PC-3 (cell line): ENCODE results near the gene ZFP36L1. TPM values are rescaled to one million over a fixed set of nuclear protein-coding genes. Genes with fewer than 3 reads are reported as not detected.

Experiments
- ATAC-seq: fragments of 200-7000 bp; cut with Tn5 transposase; 2 replicates; pipeline ENCODE4 v1.9.1; 2020; ENCODE audit warnings: mild to moderate bottlenecking, moderate library complexity
- BruUV-seq: library from RNA; stranded (reverse); fragments of 400-500 nt; replicated peaks from 2 replicates; lab custom pipeline; 2021; lab: Mats Ljungman, UMichigan
- CTCF ChIA-PET: fragments of 300-600 bp; sonication (Branson Sonifier 250); formaldehyde crosslinking; loops from one replicate; lab custom pipeline; 2022; ENCODE audit warnings: antibody characterized with exemption; lab: Charles Lee
- POLR2A ChIA-PET: fragments of 300-600 bp; sonication (Branson Sonifier 250); formaldehyde crosslinking; loops from one replicate; lab custom pipeline; 2022; ENCODE audit warnings: antibody characterized with exemption; ENCODE audit not compliant: unreplicated experiment; lab: Charles Lee
- DNase-seq: peaks from one replicate; pipeline ENCODE4 v3.0.0-alpha.2; 2015
- H2AFZ ChIP-seq: fragments of 300-600 bp; sonication (generic); 2 replicates; pipeline ENCODE4 v1.6.0; 2016; ENCODE audit warnings: antibody characterized with exemption, low read length
- H3F3A ChIP-seq: fragments of 300-600 bp; sonication (generic); one replicate; pipeline ENCODE4 v1.6.0; 2017; ENCODE audit warnings: antibody characterized with exemption, low read length, control low read depth, mild to moderate bottlenecking; ENCODE audit not compliant: unreplicated experiment
- H3K27ac ChIP-seq: fragments of 300-600 bp; sonication (generic); 2 replicates; pipeline ENCODE4 v1.5.1; 2016; ENCODE audit warnings: mild to moderate bottlenecking, low read length
- H3K27me3 ChIP-seq: fragments of 300-600 bp; sonication (generic); 2 replicates; pipeline ENCODE4 v1.6.1; 2016; ENCODE audit warnings: low read length, mixed read lengths
- H3K36me3 ChIP-seq: fragments of 300-600 bp; sonication (generic); 2 replicates; pipeline ENCODE4 v1.6.1; 2016; ENCODE audit warnings: low read depth, mixed run types, low read length, mixed read lengths
- H3K4me1 ChIP-seq: fragments of 300-600 bp; sonication (generic); 2 replicates; pipeline ENCODE4 v1.5.1; 2016; ENCODE audit warnings: low read length; ENCODE audit not compliant: insufficient read depth
- H3K4me2 ChIP-seq: fragments of 300-600 bp; sonication (generic); 2 replicates; pipeline ENCODE4 v1.6.0; 2016; ENCODE audit warnings: low read length
- H3K4me3 ChIP-seq: fragments of 300-600 bp; sonication (generic); 2 replicates; pipeline ENCODE4 v1.5.1; 2016; ENCODE audit warnings: mild to moderate bottlenecking, low read length, mixed read lengths
- H3K79me2 ChIP-seq: fragments of 300-600 bp; sonication (generic); 2 replicates; pipeline ENCODE4 v1.6.1; 2017; ENCODE audit warnings: low read length, mixed read lengths
- H3K9ac ChIP-seq: fragments of 300-600 bp; sonication (generic); 2 replicates; pipeline ENCODE4 v1.6.0; 2016; ENCODE audit warnings: mild to moderate bottlenecking, low read length
- H3K9me2 ChIP-seq: fragments of 300-600 bp; sonication (generic); replicated peaks from 2 replicates; pipeline ENCODE4 v1.6.1; 2016; ENCODE audit warnings: mixed run types, low read length, mixed read lengths
- H3K9me3 ChIP-seq: fragments of 300-600 bp; sonication (generic); 2 replicates; pipeline ENCODE4 v1.6.1; 2016; ENCODE audit warnings: low read length, mixed read lengths
- H4K20me1 ChIP-seq: fragments of 300-600 bp; sonication (generic); 2 replicates; pipeline ENCODE4 v1.6.1; 2016; ENCODE audit warnings: low read length, mixed read lengths
- EZH2 ChIP-seq: fragments of 300-600 bp; sonication (generic); IDR thresholded peaks from one replicate; pipeline ENCODE4 v1.6.1; 2017; ENCODE audit warnings: antibody characterized with exemption, mild to moderate bottlenecking, low read length; ENCODE audit not compliant: unreplicated experiment
- EZH2phosphoT487 ChIP-seq: fragments of 300-600 bp; sonication (generic); IDR thresholded peaks from 2 replicates; pipeline ENCODE4 v1.6.1; 2018; ENCODE audit warnings: mild to moderate bottlenecking, antibody characterized with exemption, low read length, borderline replicate concordance
- intact Hi-C: fragments of 100-400 bp; cut with micrococcal nuclease; formaldehyde crosslinking; loops from 2 replicates; pipeline ENCODE4 v1.9.0; 2023
- total RNA-seq: library from RNA; depleted of rRNA; stranded (reverse); fragments of >200 nt; gene quantifications from 2 replicates; pipeline ENCODE4 v1.2.3, GENCODE V29; 2014
- TF ChIP-seq, protein P1 (sequence below): fragments of 300-600 bp; sonication (generic); conservative IDR thresholded peaks from 2 replicates; pipeline ENCODE4 v1.5.1; 2017; ENCODE audit warnings: antibody characterized with exemption, low read depth, mild to moderate bottlenecking, low read length

Gene ZFP36L1
- total RNA-seq, 1 experiment from 2014 or later = 63.1 TPM

- H3K9ac ChIP-seq = no peak overlapping the region
- no peak overlapping the region for H3K27ac ChIP-seq
- no peaks in the 10 kb centered on the region for H3K9me2 ChIP-seq
- H3K36me3 ChIP-seq = no peaks in the 10 kb centered on the region
- no peaks in the 10 kb centered on the region for H3F3A ChIP-seq
- intact Hi-C loops = no loop called here
- ChIA-PET POLR2A (interaction anchor here (0.5 to 1.7 kb wide), 4 partner anchors 13 to 387 kb away, joined by 3 to 43 read pairs (median 10); partner anchors contain the start of gene ZFP36L1), CTCF (interaction anchor here (0.7 to 1.9 kb wide), 3 partner anchors 19 to 974 kb away, joined by 3 to 5 read pairs (median 3); no protein-coding TSS in a partner anchor)
- no peak overlapping the region for H3K4me3 ChIP-seq
- no TSS peak for BruUV-seq
- H3K4me1 ChIP-seq = peaks cover 22% of the 10 kb centered on the region
- peaks cover 6% of the 10 kb centered on the region; the same call in 1 of the 2 replicates for H3K79me2 ChIP-seq
- no peaks in the 10 kb centered on the region for H4K20me1 ChIP-seq
- H2AFZ ChIP-seq = no peak overlapping the region
- no peaks in the 10 kb centered on the region for H3K9me3 ChIP-seq
- peak overlapping the region; percentile 38 for H3K4me2 ChIP-seq
- no peak for ATAC-seq
- no peak for DNase-seq
- H3K27me3 ChIP-seq = no peaks in the 10 kb centered on the region
- TF ChIP-seq EZH2phosphoT487 (no peak), EZH2 (no peak)
- TF ChIP-seq, protein P1, sequence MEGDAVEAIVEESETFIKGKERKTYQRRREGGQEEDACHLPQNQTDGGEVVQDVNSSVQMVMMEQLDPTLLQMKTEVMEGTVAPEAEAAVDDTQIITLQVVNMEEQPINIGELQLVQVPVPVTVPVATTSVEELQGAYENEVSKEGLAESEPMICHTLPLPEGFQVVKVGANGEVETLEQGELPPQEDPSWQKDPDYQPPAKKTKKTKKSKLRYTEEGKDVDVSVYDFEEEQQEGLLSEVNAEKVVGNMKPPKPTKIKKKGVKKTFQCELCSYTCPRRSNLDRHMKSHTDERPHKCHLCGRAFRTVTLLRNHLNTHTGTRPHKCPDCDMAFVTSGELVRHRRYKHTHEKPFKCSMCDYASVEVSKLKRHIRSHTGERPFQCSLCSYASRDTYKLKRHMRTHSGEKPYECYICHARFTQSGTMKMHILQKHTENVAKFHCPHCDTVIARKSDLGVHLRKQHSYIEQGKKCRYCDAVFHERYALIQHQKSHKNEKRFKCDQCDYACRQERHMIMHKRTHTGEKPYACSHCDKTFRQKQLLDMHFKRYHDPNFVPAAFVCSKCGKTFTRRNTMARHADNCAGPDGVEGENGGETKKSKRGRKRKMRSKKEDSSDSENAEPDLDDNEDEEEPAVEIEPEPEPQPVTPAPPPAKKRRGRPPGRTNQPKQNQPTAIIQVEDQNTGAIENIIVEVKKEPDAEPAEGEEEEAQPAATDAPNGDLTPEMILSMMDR = no peak
Measured at GRCh38 chr14:68814238-68814538, 21.3 kb upstream of the ZFP36L1 start.

GRCh38 chr14:68813318-68813838 lies 20.5 kb upstream of the ZFP36L1 start:
- Histone ChIP-seq H2AFZ (no peak overlapping the region), H3K27me3 (no peaks in the 10 kb centered on the region), H3K79me2 (peaks cover 6% of the 10 kb centered on the region; the same call in 1 of the 2 replicates), H3K9ac (no peak overlapping the region), H3F3A (no peaks in the 10 kb centered on the region), H3K4me3 (no peak overlapping the region), H3K36me3 (no peaks in the 10 kb centered on the region), H3K9me2 (no peaks in the 10 kb centered on the region), H3K4me2 (no peak overlapping the region), H3K27ac (no peak overlapping the region), H4K20me1 (no peaks in the 10 kb centered on the region), H3K9me3 (no peaks in the 10 kb centered on the region), H3K4me1 (peaks cover 22% of the 10 kb centered on the region)
- DNase-seq = no peak
- POLR2A ChIA-PET = no interaction called here
- CTCF ChIA-PET = interaction anchor here (0.7 kb wide), 1 partner anchor 973 kb away, joined by 3 read pairs; no protein-coding TSS in a partner anchor
- no peak for ATAC-seq
- TF ChIP-seq EZH2phosphoT487 = no peak
- TF ChIP-seq, protein P1 = no peak
- TF ChIP-seq EZH2 = no peak
- no TSS peak for BruUV-seq
- intact Hi-C loops = no loop called here

DNA sequence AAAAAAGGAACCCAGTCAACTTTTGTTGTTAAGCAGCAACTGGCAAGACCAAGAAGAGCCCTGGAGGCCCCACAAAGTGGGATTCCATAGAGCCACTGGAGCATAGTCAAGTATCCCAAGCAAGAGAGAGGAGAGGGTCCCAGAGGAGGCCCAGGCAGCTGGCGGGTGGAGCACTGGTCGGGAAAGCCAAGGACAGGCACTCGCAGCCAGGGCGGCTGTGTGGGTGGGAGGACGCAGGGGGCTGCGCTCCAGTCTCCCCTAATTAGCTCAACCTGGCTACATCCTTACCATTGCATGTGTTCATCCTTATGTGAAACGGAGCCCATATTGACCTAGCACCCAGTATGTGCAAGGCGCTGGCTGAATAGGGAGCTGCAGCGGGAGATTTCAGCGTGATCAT lies 18.3 kb upstream of the ZFP36L1 start:
- POLR2A ChIA-PET = no interaction called here
- no peak overlapping the region for H3K4me2 ChIP-seq
- peaks cover 6% of the 10 kb centered on the region; the same call in 1 of the 2 replicates for H3K79me2 ChIP-seq
- no peak overlapping the region for H2AFZ ChIP-seq
- H3K4me3 ChIP-seq = no peak overlapping the region
- ATAC-seq (no peak), DNase-seq (no peak)
- H3K27me3 ChIP-seq = no peaks in the 10 kb centered on the region
- TF ChIP-seq EZH2 = no peak
- TF ChIP-seq, protein P1 = no peak
- no peak for TF ChIP-seq EZH2phosphoT487
- H3K9me2 ChIP-seq = no peaks in the 10 kb centered on the region
- H3K4me1 ChIP-seq = peaks cover 20% of the 10 kb centered on the region
- H3K36me3 ChIP-seq = no peaks in the 10 kb centered on the region
- no peak overlapping the region for H3K27ac ChIP-seq
- no peaks in the 10 kb centered on the region for H4K20me1 ChIP-seq
- BruUV-seq = no TSS peak
- H3K9ac ChIP-seq = no peak overlapping the region
- CTCF ChIA-PET = no interaction called here
- H3K9me3 ChIP-seq = no peaks in the 10 kb centered on the region
- H3F3A ChIP-seq = no peaks in the 10 kb centered on the region
- intact Hi-C loops = no loop called here
